ENCODE measurements around the gene LRRC4B.

- no peak for TF ChIP-seq CTCF (IDR thresholded peaks at IDR 0.05)
- no peak for TF ChIP-seq POLR2A (IDR thresholded peaks at IDR 0.05)
Observed at GRCh38 chr19:50489461-50490011, 78.7 kb downstream of the LRRC4B start.

Data from heart left ventricle (tissue), 13 donors.